Osteoblast (primary cell): ENCODE measurements around the gene TRIM56. TPM values are rescaled to one million over a fixed set of nuclear protein-coding genes. Genes with fewer than 3 reads are reported as not detected.

Source experiments
- DNase-seq: peaks from one replicate; pipeline ENCODE4 v3.0.0; 2011; ENCODE audit warnings: low spot score, mixed read lengths; ENCODE audit not compliant: insufficient read length; ENCODE audit errors: missing footprints
- H2AFZ ChIP-seq: 2 replicates; pipeline ENCODE4 v1.6.0; 2011; ENCODE audit warnings: mild to moderate bottlenecking, low read length
- H3K27ac ChIP-seq: 2 replicates; pipeline ENCODE4 v1.5.1; 2011; ENCODE audit warnings: mild to moderate bottlenecking, low read depth, low read length, moderate library complexity
- H3K27me3 ChIP-seq: 2 replicates; pipeline ENCODE4 v1.6.0; 2012; ENCODE audit warnings: mild to moderate bottlenecking, control low read depth, inconsistent platforms, low read length, moderate library complexity; ENCODE audit not compliant: insufficient read depth
- H3K36me3 ChIP-seq: 2 replicates; pipeline ENCODE4 v1.5.1; 2011; ENCODE audit warnings: mild to moderate bottlenecking, low read length, control low read depth, moderate library complexity; ENCODE audit not compliant: insufficient read depth
- H3K4me1 ChIP-seq: 2 replicates; pipeline ENCODE4 v1.5.1; 2011; ENCODE audit warnings: mild to moderate bottlenecking, low read length, control low read depth, moderate library complexity; ENCODE audit not compliant: insufficient read depth
- H3K4me2 ChIP-seq: 2 replicates; pipeline ENCODE4 v1.6.0; 2011; ENCODE audit warnings: mild to moderate bottlenecking, low read length; ENCODE audit not compliant: insufficient read depth
- H3K4me3 ChIP-seq: fragments of 200-600 bp; sonication (generic); 3 replicates; pipeline ENCODE4 v1.5.1; 2012; ENCODE audit warnings: mild to moderate bottlenecking, low read length, inconsistent platforms; ENCODE audit not compliant: insufficient read depth
- H3K79me2 ChIP-seq: 2 replicates; pipeline ENCODE4 v1.6.0; 2012; ENCODE audit warnings: mild to moderate bottlenecking, low read length, control low read depth, inconsistent platforms; ENCODE audit not compliant: insufficient read depth
- H3K9me3 ChIP-seq: 2 replicates; pipeline ENCODE4 v1.5.1; 2011; ENCODE audit warnings: low read depth, low read length, control low read depth
- H4K20me1 ChIP-seq: 2 replicates; pipeline ENCODE4 v1.6.0; 2012; ENCODE audit warnings: mild to moderate bottlenecking, low read length, control low read depth; ENCODE audit not compliant: insufficient read depth
- total RNA-seq: library from RNA; depleted of rRNA; stranded (reverse); fragments of >200 nt; gene quantifications from 2 replicates; pipeline ENCODE4 v1.2.3, GENCODE V29; 2012
- TF ChIP-seq, protein P1 (sequence below): IDR thresholded peaks from 2 replicates; pipeline ENCODE4 v1.5.1; 2011; ENCODE audit warnings: mild to moderate bottlenecking, low read depth, low read length, moderate library complexity; ENCODE audit errors: extremely low read depth

Gene TRIM56
- total RNA-seq, 1 donor: 13.8 TPM

DNA sequence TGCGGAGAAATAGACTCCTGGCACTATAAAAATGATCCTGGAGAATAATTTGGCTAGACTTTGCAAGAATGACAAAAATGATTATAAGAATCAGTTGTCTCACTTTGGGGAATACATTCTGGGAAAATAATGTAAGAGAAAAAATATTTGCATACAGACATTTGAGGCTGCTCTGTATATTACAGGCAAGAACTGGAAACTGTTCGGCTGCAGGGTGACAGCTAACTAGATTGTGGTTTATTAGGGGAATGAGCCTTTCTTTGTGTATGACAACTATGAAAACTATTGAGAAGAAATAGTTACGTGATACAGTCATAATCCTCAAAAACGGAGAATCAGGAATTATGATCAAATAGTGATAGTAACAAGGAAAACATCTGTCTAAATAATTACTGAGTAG, 8.6 kb downstream of the TRIM56 start:
- H3K9me3 ChIP-seq: no peaks in the 10 kb centered on the region
- peaks cover 9% of the 10 kb centered on the region for H3K36me3 ChIP-seq
- H3K27me3 ChIP-seq: no peaks in the 10 kb centered on the region
- H4K20me1 ChIP-seq: no peaks in the 10 kb centered on the region
- H3K27ac ChIP-seq: peak overlapping the region; percentile 94
- H2AFZ ChIP-seq: no peak overlapping the region
- H3K4me2 ChIP-seq: peak overlapping the region; percentile 69
- peaks cover 24% of the 10 kb centered on the region for H3K4me1 ChIP-seq
- TF ChIP-seq, protein P1, sequence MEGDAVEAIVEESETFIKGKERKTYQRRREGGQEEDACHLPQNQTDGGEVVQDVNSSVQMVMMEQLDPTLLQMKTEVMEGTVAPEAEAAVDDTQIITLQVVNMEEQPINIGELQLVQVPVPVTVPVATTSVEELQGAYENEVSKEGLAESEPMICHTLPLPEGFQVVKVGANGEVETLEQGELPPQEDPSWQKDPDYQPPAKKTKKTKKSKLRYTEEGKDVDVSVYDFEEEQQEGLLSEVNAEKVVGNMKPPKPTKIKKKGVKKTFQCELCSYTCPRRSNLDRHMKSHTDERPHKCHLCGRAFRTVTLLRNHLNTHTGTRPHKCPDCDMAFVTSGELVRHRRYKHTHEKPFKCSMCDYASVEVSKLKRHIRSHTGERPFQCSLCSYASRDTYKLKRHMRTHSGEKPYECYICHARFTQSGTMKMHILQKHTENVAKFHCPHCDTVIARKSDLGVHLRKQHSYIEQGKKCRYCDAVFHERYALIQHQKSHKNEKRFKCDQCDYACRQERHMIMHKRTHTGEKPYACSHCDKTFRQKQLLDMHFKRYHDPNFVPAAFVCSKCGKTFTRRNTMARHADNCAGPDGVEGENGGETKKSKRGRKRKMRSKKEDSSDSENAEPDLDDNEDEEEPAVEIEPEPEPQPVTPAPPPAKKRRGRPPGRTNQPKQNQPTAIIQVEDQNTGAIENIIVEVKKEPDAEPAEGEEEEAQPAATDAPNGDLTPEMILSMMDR: no peak
- no peak overlapping the region for H3K4me3 ChIP-seq
- peaks cover 30% of the 10 kb centered on the region for H3K79me2 ChIP-seq
- peak; percentile 97 for DNase-seq

GRCh38 chr7:101094376-101094775, 9.1 kb downstream of the TRIM56 start:
- peaks cover 27% of the 10 kb centered on the region for H3K4me1 ChIP-seq
- TF ChIP-seq, protein P1: no peak
- H4K20me1 ChIP-seq: no peaks in the 10 kb centered on the region
- H3K4me3 ChIP-seq: peak overlapping the region; percentile 48
- peak overlapping the region; percentile 69 for H3K4me2 ChIP-seq
- DNase-seq: peak; percentile 63
- H3K27me3 ChIP-seq: no peaks in the 10 kb centered on the region
- no peaks in the 10 kb centered on the region for H3K9me3 ChIP-seq
- peaks cover 26% of the 10 kb centered on the region for H3K79me2 ChIP-seq
- H2AFZ ChIP-seq: no peak overlapping the region
- peaks cover 4% of the 10 kb centered on the region for H3K36me3 ChIP-seq
- H3K27ac ChIP-seq: peak overlapping the region; percentile 94

- TF ChIP-seq, protein P1: peak; percentile 79
- Histone ChIP-seq H3K79me2 (peaks cover 21% of the 10 kb centered on the region), H2AFZ (no peak overlapping the region), H3K27me3 (no peaks in the 10 kb centered on the region), H3K4me2 (peak overlapping the region; percentile 69), H3K27ac (peak overlapping the region; percentile 94), H4K20me1 (no peaks in the 10 kb centered on the region), H3K36me3 (no peaks in the 10 kb centered on the region), H3K9me3 (no peaks in the 10 kb centered on the region), H3K4me1 (peaks cover 32% of the 10 kb centered on the region), H3K4me3 (peak overlapping the region; percentile 48)
- peak; percentile 64 for DNase-seq
These were observed 9.6 kb downstream of the TRIM56 start for GRCh38 chr7:101094791-101095375.

GRCh38 chr7:101096331-101096956, 11.2 kb downstream of the TRIM56 start:
- Histone ChIP-seq H2AFZ (no peak overlapping the region), H3K36me3 (no peaks in the 10 kb centered on the region), H3K4me2 (no peak overlapping the region), H3K27me3 (no peaks in the 10 kb centered on the region), H3K79me2 (peaks cover 13% of the 10 kb centered on the region), H3K4me1 (peaks cover 47% of the 10 kb centered on the region), H3K27ac (no peak overlapping the region), H3K4me3 (no peak overlapping the region), H3K9me3 (no peaks in the 10 kb centered on the region), H4K20me1 (no peaks in the 10 kb centered on the region)
- DNase-seq: no peak
- TF ChIP-seq, protein P1: no peak
